Measurements from ENCODE around the gene DLG2.

DNA sequence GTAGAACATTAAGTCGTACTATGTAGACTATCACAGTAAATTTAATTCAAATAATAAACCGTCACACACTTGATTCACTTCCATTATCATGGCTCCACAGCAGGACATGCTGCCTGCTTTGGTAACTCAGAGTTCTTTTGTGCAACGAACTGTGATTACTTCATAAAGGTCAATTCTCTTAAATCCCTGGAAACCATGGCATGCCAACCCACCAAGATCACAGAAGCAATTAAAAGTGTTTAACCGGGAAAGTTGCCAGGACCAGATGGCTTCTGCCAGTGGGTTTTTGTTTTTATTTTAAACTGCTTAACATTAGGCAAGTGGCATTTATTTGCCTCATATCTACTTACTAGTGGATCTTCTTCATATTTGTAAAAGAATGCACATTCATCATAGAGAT, 1162.1 kb downstream of the DLG2 start:
- TF ChIP-seq POLR2A (IDR thresholded peaks at IDR 0.05) (no peak), CTCF (IDR thresholded peaks at IDR 0.05) (no peak)
